GM12878 (cell line): Measurements from ENCODE around the gene IL17RE. TPM values are rescaled to one million over a fixed set of nuclear protein-coding genes. Genes with fewer than 3 reads are reported as not detected.

Experiments
- BHLHE40 ChIP-seq, 2 experiments: fragments of 450-650 bp in 1 of 2; IDR thresholded peaks; 2 replicates each; pipeline ENCODE4 v1.6.1; 2011 to 2017; ENCODE audit warnings: low read depth in 2 of 2, borderline replicate concordance in 1 of 2, improper control_type of control experiment in 1 of 2, low read length in 1 of 2, mild to moderate bottlenecking in 1 of 2
- CREB1 ChIP-seq: IDR thresholded peaks from 2 replicates; pipeline ENCODE4 v1.6.1; 2012; ENCODE audit warnings: low read depth, mild to moderate bottlenecking, inconsistent platforms
- E4F1 ChIP-seq: fragments of 450-650 bp; IDR thresholded peaks from 2 replicates; pipeline ENCODE4 v1.6.1; 2018; ENCODE audit warnings: borderline replicate concordance, mild to moderate bottlenecking; ENCODE audit not compliant: partially characterized antibody
- EZH2 ChIP-seq: IDR thresholded peaks from 2 replicates; pipeline ENCODE4 v1.6.1; 2012; ENCODE audit warnings: low read depth, mild to moderate bottlenecking, control low read depth, inconsistent platforms, low read length, borderline replicate concordance; ENCODE audit not compliant: control insufficient read depth
- HSF1 ChIP-seq: fragments of 150-350 bp; IDR thresholded peaks from 2 replicates; pipeline ENCODE4 v1.6.1; 2014; ENCODE audit warnings: mild to moderate bottlenecking, low read depth, low read length
- MYC ChIP-seq: IDR thresholded peaks from 2 replicates; pipeline ENCODE4 v1.6.1; 2011; ENCODE audit warnings: mild to moderate bottlenecking, low read length, moderate library complexity, inconsistent platforms; ENCODE audit not compliant: insufficient read depth, insufficient replicate concordance, insufficient read length, severe bottlenecking
- NR2C1 ChIP-seq: fragments of 450-650 bp; IDR thresholded peaks from 2 replicates; pipeline ENCODE4 v1.6.1; 2017; ENCODE audit warnings: antibody characterized with exemption, mild to moderate bottlenecking, moderate library complexity
- NR2C2 ChIP-seq: IDR thresholded peaks from 2 replicates; pipeline ENCODE4 v1.6.1; 2011; ENCODE audit warnings: borderline replicate concordance, low read depth; ENCODE audit not compliant: control insufficient read depth, insufficient read length
- NR2F1 ChIP-seq: fragments of 450-650 bp; conservative IDR thresholded peaks from 2 replicates; pipeline ENCODE4 v1.6.1; 2017; ENCODE audit warnings: mild to moderate bottlenecking
- RB1 ChIP-seq: fragments of 450-650 bp; formaldehyde crosslinking; IDR thresholded peaks from 2 replicates; pipeline ENCODE4 v1.6.1; 2017; ENCODE audit warnings: mild to moderate bottlenecking, borderline replicate concordance
- SMARCA5 ChIP-seq: fragments of 450-650 bp; IDR thresholded peaks from 2 replicates; pipeline ENCODE4 v1.6.1; 2017; ENCODE audit warnings: mild to moderate bottlenecking
- SUPT20H ChIP-seq: IDR thresholded peaks from 2 replicates; pipeline ENCODE4 v1.6.1; 2011; ENCODE audit warnings: low read depth, mild to moderate bottlenecking, low read length, moderate library complexity, borderline replicate concordance; ENCODE audit not compliant: control insufficient read depth
- TBL1XR1 ChIP-seq: IDR thresholded peaks from 2 replicates; pipeline ENCODE4 v1.6.1; 2012; ENCODE audit warnings: low read depth, low read length, improper control_type of control experiment
- TCF7 ChIP-seq: IDR thresholded peaks from 2 replicates; pipeline ENCODE4 v1.6.1; 2014; ENCODE audit warnings: antibody characterized with exemption, borderline replicate concordance
- ZBTB33 ChIP-seq: fragments of 450-650 bp; IDR thresholded peaks from 2 replicates; pipeline ENCODE4 v1.6.1; 2017; ENCODE audit warnings: mild to moderate bottlenecking
- ZNF592 ChIP-seq: fragments of 450-650 bp; IDR thresholded peaks from 2 replicates; pipeline ENCODE4 v1.6.1; 2017; ENCODE audit warnings: mild to moderate bottlenecking, moderate library complexity
- polyA plus RNA-seq, 11 experiments: library from polyadenylated mRNA; depleted of rRNA in 4 of 11; unstranded in 6 of 11; stranded (reverse) in 5 of 11; fragments of >200 nt; fragmentation: Nextera tagmentation in 4 of 11; fragmentation: Illumina TruSeq in 1 of 11; extraction: Ambion mirVana in 4 of 11; extraction: Trizol in 1 of 11; gene quantifications; 1 replicate in 1 of 11; 2 replicates in 10 of 11; pipeline versions ENCODE4 v1.2.1 to v1.2.3, GENCODE V29; 2011 to 2016; ENCODE audit warnings: inconsistent platforms in 2 of 11, missing spikeins in 2 of 11, low read depth in 1 of 11
- total RNA-seq, 4 experiments: library from RNA; depleted of rRNA in 3 of 4; stranded (reverse); fragments of >200 nt in 3 of 4; fragmentation: Illumina TruSeq in 1 of 4; extraction: Trizol in 1 of 4; gene quantifications; 2 replicates each; pipeline versions ENCODE4 v1.2.1 to v1.2.3, GENCODE V29; 2013 to 2021

Gene IL17RE
- total and polyA plus RNA-seq, 10 of the 15 experiments (the other 5 are each of a cell fraction or from before 2014, with no cell fraction given), result 0.04 to 0.51 (median 0.12) TPM; not detected in 2

GRCh38 chr3:9933561-9934234 is 31.1 kb downstream of the IL17RE start, which contains the start of gene CRELD1 (continued):
- no peak for TF ChIP-seq ZBTB33
- no peak; the same call in 1 of the 2 replicates for TF ChIP-seq NR2F1
- peak; percentile 39 for TF ChIP-seq E4F1
- no peak for TF ChIP-seq SMARCA5
- TF ChIP-seq MYC, result peak; percentile 56
- no peak for TF ChIP-seq NR2C2
- no peak for TF ChIP-seq TCF7
- TF ChIP-seq HSF1, result no peak
- TF ChIP-seq TBL1XR1, result no peak
- TF ChIP-seq NR2C1, result no peak
- TF ChIP-seq CREB1, result peak; percentile 87
- TF ChIP-seq RB1, result peak; percentile 32; the same call in 1 of the 2 replicates
- peak in 1 of 2 experiments; percentile 73; a peak in 2 of 4 replicates for TF ChIP-seq BHLHE40 (IDR thresholded peaks at IDR 0.05; ENCODE audit: borderline replicate concordance in 1 of 2, low read depth in 2 of 2, low read length in 1 of 2)
- TF ChIP-seq ZNF592, result no peak
- no peak for TF ChIP-seq EZH2
- TF ChIP-seq SUPT20H, result no peak
